OCI-LY1 (cell line): ENCODE data around the gene RARRES2.
"Not testable (repeated sequence)": the region's sequence is repeated elsewhere in the genome, so short reads cannot be mapped to it uniquely, and the experiment has no call there.

Experiments
- EZH2 ChIP-seq: fragments of 200-600 bp; sonication (generic), shearing (Covaris generic); IDR thresholded peaks from 2 replicates; pipeline ENCODE4 v1.8.0; 2017; ENCODE audit warnings: borderline replicate concordance, mixed run types, mild to moderate bottlenecking, antibody characterized with exemption, low read length, moderate library complexity, mixed read lengths
- TF ChIP-seq, protein P1 (sequence below): fragments of 200-600 bp; sonication (generic), shearing (Covaris generic); IDR thresholded peaks from 2 replicates; pipeline ENCODE4 v1.5.1; 2017; ENCODE audit warnings: mild to moderate bottlenecking, antibody characterized with exemption, low read length, moderate library complexity, mixed read lengths

GRCh38 chr7:150312649-150313366, 28.6 kb downstream of the RARRES2 start:
- TF ChIP-seq, protein P1, sequence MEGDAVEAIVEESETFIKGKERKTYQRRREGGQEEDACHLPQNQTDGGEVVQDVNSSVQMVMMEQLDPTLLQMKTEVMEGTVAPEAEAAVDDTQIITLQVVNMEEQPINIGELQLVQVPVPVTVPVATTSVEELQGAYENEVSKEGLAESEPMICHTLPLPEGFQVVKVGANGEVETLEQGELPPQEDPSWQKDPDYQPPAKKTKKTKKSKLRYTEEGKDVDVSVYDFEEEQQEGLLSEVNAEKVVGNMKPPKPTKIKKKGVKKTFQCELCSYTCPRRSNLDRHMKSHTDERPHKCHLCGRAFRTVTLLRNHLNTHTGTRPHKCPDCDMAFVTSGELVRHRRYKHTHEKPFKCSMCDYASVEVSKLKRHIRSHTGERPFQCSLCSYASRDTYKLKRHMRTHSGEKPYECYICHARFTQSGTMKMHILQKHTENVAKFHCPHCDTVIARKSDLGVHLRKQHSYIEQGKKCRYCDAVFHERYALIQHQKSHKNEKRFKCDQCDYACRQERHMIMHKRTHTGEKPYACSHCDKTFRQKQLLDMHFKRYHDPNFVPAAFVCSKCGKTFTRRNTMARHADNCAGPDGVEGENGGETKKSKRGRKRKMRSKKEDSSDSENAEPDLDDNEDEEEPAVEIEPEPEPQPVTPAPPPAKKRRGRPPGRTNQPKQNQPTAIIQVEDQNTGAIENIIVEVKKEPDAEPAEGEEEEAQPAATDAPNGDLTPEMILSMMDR = not testable (repeated sequence)
- TF ChIP-seq EZH2 = not testable (repeated sequence)
